Thymus (tissue), 11 donors: ENCODE data around the gene EFCC1. TPM values are rescaled to one million over a fixed set of nuclear protein-coding genes. Genes with fewer than 3 reads are reported as not detected.

Experiments used
- DNase-seq, 9 donors: peaks; one replicate each; pipeline ENCODE4 v3.0.0-alpha.2; 2013; ENCODE audit warnings: low spot score in 9 of 9, low read depth in 6 of 9, missing footprints in 1 of 9
- H3K27ac ChIP-seq, 2 donors: one replicate each; pipeline ENCODE4 v1.5.1; 2013; ENCODE audit warnings: control low read depth in 1 of 2, low read depth in 1 of 2, low read length in 1 of 2, mild to moderate bottlenecking in 1 of 2, moderate library complexity in 1 of 2
- H3K27me3 ChIP-seq, 2 donors: one replicate each; pipeline ENCODE4 v1.5.1; 2013; ENCODE audit warnings: low read length in 1 of 2; ENCODE audit not compliant: control insufficient read depth in 2 of 2, insufficient read depth in 1 of 2
- H3K36me3 ChIP-seq, 2 donors: one replicate each; pipeline ENCODE4 v1.5.1; 2013; ENCODE audit warnings: low read length in 1 of 2, mild to moderate bottlenecking in 1 of 2, moderate library complexity in 1 of 2; ENCODE audit not compliant: control insufficient read depth in 2 of 2, insufficient read depth in 2 of 2
- H3K4me1 ChIP-seq, 2 donors: one replicate each; pipeline ENCODE4 v1.5.1; 2013; ENCODE audit warnings: low read length in 2 of 2; ENCODE audit not compliant: control insufficient read depth in 2 of 2, insufficient read depth in 2 of 2
- H3K4me3 ChIP-seq, 2 donors: one replicate each; pipeline ENCODE4 v1.5.1; 2013; ENCODE audit warnings: low read length in 2 of 2, control low read depth in 1 of 2, mild to moderate bottlenecking in 1 of 2
- H3K9me3 ChIP-seq, 2 donors: one replicate each; pipeline ENCODE4 v1.5.1; 2013; ENCODE audit warnings: low read length in 1 of 2, mild to moderate bottlenecking in 1 of 2; ENCODE audit not compliant: control insufficient read depth in 2 of 2, insufficient read depth in 1 of 2
- WGBS: extraction: QIAGEN DNeasy Blood & Tissue Kit; methylation state at CpG from one replicate; pipeline ENCODE4 v1.1.7; 2013; 5-methylcytosine and 5-hydroxymethylcytosine counted together
- polyA plus RNA-seq: library from polyadenylated mRNA; stranded (reverse); fragments of 200-250 nt; gene quantifications from one replicate; pipeline ENCODE4 v1.2.3, GENCODE V29; 2013
- total RNA-seq: library from RNA; stranded (reverse); fragments of 120-200 nt; gene quantifications from one replicate; pipeline ENCODE4 v1.2.4, GENCODE V29; 2013
- donor health status: healthy.

Gene EFCC1
- total and polyA plus RNA-seq, 2 donors: 1.0 to 1.5 TPM

GRCh38 chr3:129016720-129017483 is 15.8 kb downstream of the EFCC1 start:
- no peaks in the 10 kb centered on the region for H3K36me3 ChIP-seq
- H3K27me3 ChIP-seq: no peaks in the 10 kb centered on the region
- H3K4me1 ChIP-seq: peaks cover 20 to 38% of the 10 kb centered on the region in 2 donors
- H3K27ac ChIP-seq: peak overlapping the region; percentile 95 to 98
- WGBS: 95% methylated on average over 14 of the region's 14 CpGs
- DNase-seq: no peak
- no peak overlapping the region for H3K4me3 ChIP-seq
- H3K9me3 ChIP-seq: no peaks in the 10 kb centered on the region

GRCh38 chr3:129017484-129017899 is 16.4 kb downstream of the EFCC1 start:
- Histone ChIP-seq H3K27me3 (no peaks in the 10 kb centered on the region), H3K4me1 (peaks cover 20 to 44% of the 10 kb centered on the region in 2 donors)
- WGBS: 80% methylated on average over 7 of the region's 7 CpGs

GRCh38 chr3:129018271-129018670 is 17.2 kb downstream of the EFCC1 start:
- WGBS: 75% methylated on average over 2 of the region's 2 CpGs
- Histone ChIP-seq H3K4me3 (no peak overlapping the region), H3K27ac (no peak overlapping the region), H3K9me3 (peaks cover 0 to 4% of the 10 kb centered on the region in 2 donors), H3K4me1 (peaks cover 20 to 51% of the 10 kb centered on the region in 2 donors), H3K27me3 (no peaks in the 10 kb centered on the region), H3K36me3 (no peaks in the 10 kb centered on the region)
- DNase-seq: no peak

More at GRCh38 chr3:129017484-129017899, 16.4 kb downstream of the EFCC1 start:
- Histone ChIP-seq H3K9me3 (peaks cover 0 to 1% of the 10 kb centered on the region in 2 donors), H3K27ac (peak overlapping the region; percentile 66 to 98), H3K36me3 (no peaks in the 10 kb centered on the region), H3K4me3 (no peak overlapping the region)
- DNase-seq: no peak

GRCh38 chr3:129018751-129019150 is 17.6 kb downstream of the EFCC1 start:
- Histone ChIP-seq H3K4me1 (peaks cover 20 to 51% of the 10 kb centered on the region in 2 donors), H3K27ac (no peak overlapping the region), H3K36me3 (no peaks in the 10 kb centered on the region), H3K4me3 (no peak overlapping the region), H3K9me3 (peaks cover 0 to 4% of the 10 kb centered on the region in 2 donors), H3K27me3 (no peaks in the 10 kb centered on the region)
- WGBS: 94% methylated on average over 9 of the region's 9 CpGs
- no peak for DNase-seq

- Histone ChIP-seq H3K4me3 (no peak overlapping the region), H3K36me3 (no peaks in the 10 kb centered on the region), H3K27ac (no peak overlapping the region), H3K27me3 (no peaks in the 10 kb centered on the region), H3K4me1 (peaks cover 20 to 51% of the 10 kb centered on the region in 2 donors), H3K9me3 (peaks cover 0 to 4% of the 10 kb centered on the region in 2 donors)
- 96% methylated on average over 3 of the region's 3 CpGs for WGBS
- no peak for DNase-seq
Observed at GRCh38 chr3:129019266-129019665, 18.2 kb downstream of the EFCC1 start.

GRCh38 chr3:129020691-129021090 is 19.6 kb downstream of the EFCC1 start:
- H3K27me3 ChIP-seq: no peaks in the 10 kb centered on the region
- peaks cover 13 to 41% of the 10 kb centered on the region in 2 donors for H3K4me1 ChIP-seq
- DNase-seq: no peak
- H3K27ac ChIP-seq: no peak overlapping the region
- no peak overlapping the region for H3K4me3 ChIP-seq
- peaks cover 0 to 4% of the 10 kb centered on the region in 2 donors for H3K9me3 ChIP-seq
- H3K36me3 ChIP-seq: no peaks in the 10 kb centered on the region
- 84% methylated on average over 5 of the region's 5 CpGs for WGBS

- Histone ChIP-seq H3K27ac (no peak overlapping the region), H3K9me3 (peaks cover 0 to 4% of the 10 kb centered on the region in 2 donors), H3K4me3 (no peak overlapping the region), H3K27me3 (no peaks in the 10 kb centered on the region), H3K36me3 (no peaks in the 10 kb centered on the region), H3K4me1 (peaks cover 9 to 41% of the 10 kb centered on the region in 2 donors)
- WGBS: 96% methylated on average over 6 of the region's 6 CpGs
- DNase-seq: no peak
Observed at GRCh38 chr3:129021140-129021551, 20.0 kb downstream of the EFCC1 start.

- Histone ChIP-seq H3K9me3 (peaks cover 0 to 4% of the 10 kb centered on the region in 2 donors), H3K4me1 (peaks cover 7 to 40% of the 10 kb centered on the region in 2 donors), H3K27me3 (no peaks in the 10 kb centered on the region), H3K4me3 (no peak overlapping the region), H3K27ac (no peak overlapping the region), H3K36me3 (no peaks in the 10 kb centered on the region)
- DNase-seq: peak in 2 of 9 donors; percentile 43 to 55
- WGBS: 82% methylated on average over 15 of the region's 15 CpGs
Observed at GRCh38 chr3:129022114-129023007, 21.3 kb downstream of the EFCC1 start.

- Histone ChIP-seq H3K4me1 (peaks cover 7 to 37% of the 10 kb centered on the region in 2 donors), H3K36me3 (no peaks in the 10 kb centered on the region), H3K4me3 (no peak overlapping the region), H3K27ac (no peak overlapping the region), H3K27me3 (no peaks in the 10 kb centered on the region), H3K9me3 (peaks cover 0 to 4% of the 10 kb centered on the region in 2 donors)
- WGBS: 94% methylated on average over 1 of the region's 1 CpG
- DNase-seq: no peak
Observed at GRCh38 chr3:129023008-129023358, 21.9 kb downstream of the EFCC1 start.
